SW 1271 (cell line): Measurements from ENCODE around the gene IZUMO1.
"Not testable (repeated sequence)": the region's sequence is repeated elsewhere in the genome, so short reads cannot be mapped to it uniquely, and the experiment has no call there.

Experiments used
- DNase-seq, 2 experiments: peaks; one replicate each; lab custom pipeline; 2025; lab: John Stamatoyannopoulos, UW

The IZUMO1 gene

GRCh38 chr19:48746738-48747575, at the start of gene IZUMO1:
Gene IZUMO1, minus strand, starts transcription at chr19:48746909. Its CDS starts 1,050 bp downstream, at chr19:48745859.
- peak in 1 of 2 experiments; percentile 74 for DNase-seq

- DNase-seq = no peak
Measured at GRCh38 chr19:48795685-48796070, 49.0 kb upstream of the IZUMO1 start.

GRCh38 chr19:48795055-48795684, 48.5 kb upstream of the IZUMO1 start:
- peak; percentile 60 to 84 for DNase-seq

- no peak for DNase-seq
Measured at GRCh38 chr19:48794291-48794690, 47.6 kb upstream of the IZUMO1 start.

- DNase-seq = no peak
Measured at GRCh38 chr19:48793271-48793670, 46.6 kb upstream of the IZUMO1 start.

GRCh38 chr19:48787331-48787730, 40.6 kb upstream of the IZUMO1 start:
- not testable (repeated sequence) for DNase-seq

GRCh38 chr19:48786422-48786821, 39.7 kb upstream of the IZUMO1 start:
- DNase-seq = not testable (repeated sequence)

GRCh38 chr19:48784527-48784926, 37.8 kb upstream of the IZUMO1 start:
- DNase-seq = no peak

GRCh38 chr19:48780631-48781391, 34.1 kb upstream of the IZUMO1 start:
- no peak for DNase-seq

- no peak for DNase-seq
Measured at GRCh38 chr19:48779636-48780035, 32.9 kb upstream of the IZUMO1 start.

- DNase-seq = no peak
Measured at GRCh38 chr19:48777720-48778119, 31.0 kb upstream of the IZUMO1 start.

GRCh38 chr19:48777139-48777538, 30.4 kb upstream of the IZUMO1 start:
- DNase-seq = no peak

- no peak for DNase-seq
Measured at GRCh38 chr19:48772503-48772953, 25.8 kb upstream of the IZUMO1 start.

GRCh38 chr19:48770734-48771472, 24.2 kb upstream of the IZUMO1 start:
- DNase-seq = no peak

- no peak for DNase-seq
Measured at GRCh38 chr19:48770266-48770665, 23.6 kb upstream of the IZUMO1 start.

- DNase-seq = no peak
Measured at GRCh38 chr19:48768994-48769713, 22.4 kb upstream of the IZUMO1 start.

- not testable (repeated sequence) for DNase-seq
Measured at GRCh38 chr19:48768171-48768753, 21.6 kb upstream of the IZUMO1 start.

GRCh38 chr19:48765816-48766215, 19.1 kb upstream of the IZUMO1 start:
- DNase-seq = not testable (repeated sequence)

GRCh38 chr19:48760504-48761205, 13.9 kb upstream of the IZUMO1 start:
- no peak for DNase-seq

- no peak for DNase-seq
Measured at GRCh38 chr19:48757741-48758144, 11.0 kb upstream of the IZUMO1 start.
